ENCODE data around the gene TMEM203. TPM values are rescaled to one million over a fixed set of nuclear protein-coding genes. Genes with fewer than 3 reads are reported as not detected.
"Not testable (repeated sequence)": the region's sequence is repeated elsewhere in the genome, so short reads cannot be mapped to it uniquely, and the experiment has no call there.

TMEM203 gene
- total RNA-seq, 4 donors from 2014 or later: 29.7 to 47.3 (median 38.4) TPM

DNA sequence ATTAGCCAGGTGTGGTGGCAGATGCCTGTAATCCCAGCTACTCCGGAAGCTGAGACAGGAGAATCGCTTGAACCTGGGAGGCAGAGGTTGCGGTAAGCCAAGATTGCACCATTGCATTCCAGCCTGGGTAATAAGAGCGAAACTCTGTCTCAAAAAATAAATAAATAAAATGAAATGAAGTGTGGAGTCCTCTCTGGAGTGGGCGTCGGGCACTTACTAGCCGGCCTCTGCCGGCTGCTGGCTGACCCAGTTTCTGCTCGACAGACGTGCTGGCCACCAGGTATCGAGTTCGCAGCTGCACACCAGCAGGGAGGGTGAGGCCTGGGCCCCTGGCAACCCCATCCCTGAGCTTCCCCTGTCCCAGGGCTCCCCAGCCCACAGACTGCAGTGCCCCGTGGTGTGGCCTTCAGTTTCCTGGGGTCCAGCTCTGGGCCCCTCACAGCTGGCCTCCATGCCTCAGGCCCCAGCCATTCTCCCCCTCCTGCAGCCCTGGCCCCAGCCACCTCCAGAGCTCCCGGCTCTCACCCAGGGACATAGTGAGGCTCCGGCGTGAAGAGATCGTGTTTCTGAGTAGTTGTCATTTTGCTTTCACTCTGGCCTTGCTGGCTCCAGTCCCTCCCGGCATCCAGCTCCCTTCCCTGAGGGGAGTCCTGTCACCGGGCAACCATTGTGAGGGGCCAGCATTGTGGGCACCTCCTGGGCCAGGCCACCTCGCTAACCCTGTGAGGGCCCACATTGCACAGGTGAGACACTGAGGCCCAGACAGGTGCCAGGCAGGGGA is 41.9 kb upstream of the TMEM203 start:
- 50 to 58% methylated on average over 12 to 19 of the region's 20 CpGs for WGBS, 2 donors

DNA sequence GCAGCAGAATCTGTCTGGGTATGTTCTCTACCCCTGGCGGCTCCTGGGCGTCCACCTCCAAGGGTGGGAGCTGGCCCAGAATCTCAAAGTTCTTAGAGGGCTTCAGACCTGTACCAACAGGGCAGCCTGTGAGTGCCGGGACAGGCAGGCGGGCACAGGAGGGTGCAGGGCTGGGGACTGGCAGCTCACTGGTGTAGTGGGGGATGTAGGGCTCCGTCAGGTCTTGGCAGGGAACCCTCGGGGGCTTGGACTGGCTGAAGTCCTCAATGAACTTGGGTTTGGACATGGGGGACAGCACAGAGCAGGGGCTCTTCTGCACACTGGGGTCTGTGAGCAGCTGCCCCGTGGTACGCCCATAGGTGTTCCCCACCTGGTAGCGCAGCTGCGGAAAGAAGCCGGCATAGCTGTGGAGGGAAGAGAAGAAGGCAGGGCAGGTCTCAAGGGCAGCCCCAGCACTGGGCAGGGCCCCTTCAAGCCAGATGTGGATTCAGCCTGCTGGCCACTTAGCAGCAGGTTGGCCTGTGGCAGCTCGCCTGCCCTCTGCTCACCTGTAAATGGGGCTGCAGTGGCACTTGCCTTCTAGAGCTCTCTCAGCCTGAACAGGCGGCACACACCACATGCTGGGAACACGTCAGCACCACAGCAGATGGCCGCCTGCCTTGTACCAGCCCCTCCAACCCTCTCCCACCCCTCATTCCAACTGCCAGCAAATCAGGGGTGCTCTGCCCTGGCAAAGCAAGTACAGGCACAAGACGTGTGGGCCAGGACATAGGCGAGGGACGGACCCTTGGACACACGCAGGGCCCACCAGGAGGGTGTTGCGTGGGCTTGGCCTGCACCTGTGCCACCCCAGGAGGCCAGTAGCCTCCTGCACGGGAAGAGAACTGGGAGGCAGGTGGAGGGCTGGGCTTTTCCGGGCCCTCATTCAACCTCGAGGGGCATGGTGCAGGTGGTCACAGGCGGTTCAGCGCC is 40.3 kb upstream of the TMEM203 start:
- H3K27ac ChIP-seq: no peak overlapping the region
- DNase-seq: no peak
- H3K36me3 ChIP-seq: peaks cover 16 to 18% of the 10 kb centered on the region in 2 donors
- H3K4me1 ChIP-seq: peaks cover 8 to 12% of the 10 kb centered on the region in 2 donors
- no peaks in the 10 kb centered on the region for H3K9me3 ChIP-seq
- TF ChIP-seq, protein P1, sequence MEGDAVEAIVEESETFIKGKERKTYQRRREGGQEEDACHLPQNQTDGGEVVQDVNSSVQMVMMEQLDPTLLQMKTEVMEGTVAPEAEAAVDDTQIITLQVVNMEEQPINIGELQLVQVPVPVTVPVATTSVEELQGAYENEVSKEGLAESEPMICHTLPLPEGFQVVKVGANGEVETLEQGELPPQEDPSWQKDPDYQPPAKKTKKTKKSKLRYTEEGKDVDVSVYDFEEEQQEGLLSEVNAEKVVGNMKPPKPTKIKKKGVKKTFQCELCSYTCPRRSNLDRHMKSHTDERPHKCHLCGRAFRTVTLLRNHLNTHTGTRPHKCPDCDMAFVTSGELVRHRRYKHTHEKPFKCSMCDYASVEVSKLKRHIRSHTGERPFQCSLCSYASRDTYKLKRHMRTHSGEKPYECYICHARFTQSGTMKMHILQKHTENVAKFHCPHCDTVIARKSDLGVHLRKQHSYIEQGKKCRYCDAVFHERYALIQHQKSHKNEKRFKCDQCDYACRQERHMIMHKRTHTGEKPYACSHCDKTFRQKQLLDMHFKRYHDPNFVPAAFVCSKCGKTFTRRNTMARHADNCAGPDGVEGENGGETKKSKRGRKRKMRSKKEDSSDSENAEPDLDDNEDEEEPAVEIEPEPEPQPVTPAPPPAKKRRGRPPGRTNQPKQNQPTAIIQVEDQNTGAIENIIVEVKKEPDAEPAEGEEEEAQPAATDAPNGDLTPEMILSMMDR (IDR thresholded peaks at IDR 0.05): no peak
- TF ChIP-seq POLR2A (IDR thresholded peaks at IDR 0.05): no peak
- no peaks in the 10 kb centered on the region for H3K27me3 ChIP-seq
- intact Hi-C loops (cut with DNase I): no loop called here
- 89 to 93% methylated on average over 14 of the region's 25 CpGs for WGBS, 2 donors
- H3K4me3 ChIP-seq (replicated peaks in 1 of 3): no peak overlapping the region

More for the DNA sequence above, 41.9 kb upstream of the TMEM203 start:
- Histone ChIP-seq H3K9me3 (no peaks in the 10 kb centered on the region), H3K4me3 (replicated peaks in 1 of 3) (no peak overlapping the region), H3K4me1 (peaks cover 4 to 7% of the 10 kb centered on the region in 2 donors), H3K27me3 (no peaks in the 10 kb centered on the region), H3K36me3 (peaks cover 12% of the 10 kb centered on the region in 2 donors), H3K27ac (no peak overlapping the region)
- intact Hi-C loops (cut with DNase I): no loop called here
- TF ChIP-seq POLR2A (IDR thresholded peaks at IDR 0.05): no peak
- TF ChIP-seq, protein P1 (IDR thresholded peaks at IDR 0.05): no peak
- DNase-seq: peak; percentile 59 to 71

DNA sequence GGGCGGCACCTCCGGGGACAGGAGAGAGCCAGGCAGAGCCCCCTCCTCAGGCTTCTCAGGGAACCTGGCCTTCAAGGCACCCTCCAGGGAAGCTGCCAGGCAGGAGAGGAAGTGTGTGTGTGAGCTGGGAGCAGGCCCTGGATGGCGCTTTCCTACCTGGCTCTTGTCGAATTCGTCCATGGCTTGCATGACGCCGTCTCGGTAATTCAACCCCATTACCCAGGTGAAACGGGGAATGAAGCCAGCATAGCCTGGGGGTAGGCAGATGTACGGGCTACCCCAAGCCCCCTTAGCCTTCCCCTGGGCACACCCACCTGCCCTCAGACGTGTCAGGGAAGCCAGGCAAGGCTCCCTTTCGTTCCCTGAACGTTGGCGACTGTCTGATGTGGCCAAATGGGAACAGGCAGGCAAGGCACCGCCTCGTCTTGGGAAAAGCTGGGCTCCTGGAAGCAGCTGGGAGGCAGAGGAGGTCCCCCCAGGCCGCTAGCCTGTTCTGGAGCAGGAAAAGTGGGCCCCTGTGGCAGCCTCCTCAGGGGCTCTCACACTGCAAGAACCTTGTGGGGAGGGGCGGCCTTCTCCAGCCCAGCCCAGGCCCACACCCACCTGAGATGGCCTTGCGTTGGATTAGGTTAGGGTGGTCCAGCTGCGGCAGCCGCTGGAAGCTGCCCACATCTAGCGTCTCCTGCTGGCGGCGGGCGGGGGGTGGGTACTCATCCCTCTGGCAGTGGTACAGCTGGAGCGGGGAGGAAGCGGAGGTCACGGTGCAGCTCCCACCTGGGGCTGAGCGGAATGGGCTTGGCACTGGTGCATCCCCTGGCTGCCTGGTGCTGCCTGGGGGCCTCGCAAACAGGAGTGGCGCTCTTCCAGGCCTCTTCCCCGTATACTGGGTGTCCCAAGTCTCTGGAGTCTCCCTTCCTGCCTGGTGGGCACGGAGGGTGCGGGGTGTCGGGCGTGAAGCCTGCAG is 39.3 kb upstream of the TMEM203 start:
- no peak overlapping the region for H3K4me3 ChIP-seq (replicated peaks in 1 of 3)
- WGBS, 2 donors: 50 to 73% methylated on average over 12 to 25 of the region's 36 CpGs
- intact Hi-C loops (cut with DNase I): no loop called here
- no peaks in the 10 kb centered on the region for H3K9me3 ChIP-seq
- no peaks in the 10 kb centered on the region for H3K27me3 ChIP-seq
- TF ChIP-seq, protein P1 (IDR thresholded peaks at IDR 0.05): no peak
- TF ChIP-seq POLR2A (IDR thresholded peaks at IDR 0.05): no peak
- no peak overlapping the region for H3K27ac ChIP-seq
- H3K4me1 ChIP-seq: peaks cover 8 to 14% of the 10 kb centered on the region in 2 donors
- peaks cover 16 to 18% of the 10 kb centered on the region in 2 donors for H3K36me3 ChIP-seq
- DNase-seq: peak in 1 of 2 donors; percentile 27

DNA sequence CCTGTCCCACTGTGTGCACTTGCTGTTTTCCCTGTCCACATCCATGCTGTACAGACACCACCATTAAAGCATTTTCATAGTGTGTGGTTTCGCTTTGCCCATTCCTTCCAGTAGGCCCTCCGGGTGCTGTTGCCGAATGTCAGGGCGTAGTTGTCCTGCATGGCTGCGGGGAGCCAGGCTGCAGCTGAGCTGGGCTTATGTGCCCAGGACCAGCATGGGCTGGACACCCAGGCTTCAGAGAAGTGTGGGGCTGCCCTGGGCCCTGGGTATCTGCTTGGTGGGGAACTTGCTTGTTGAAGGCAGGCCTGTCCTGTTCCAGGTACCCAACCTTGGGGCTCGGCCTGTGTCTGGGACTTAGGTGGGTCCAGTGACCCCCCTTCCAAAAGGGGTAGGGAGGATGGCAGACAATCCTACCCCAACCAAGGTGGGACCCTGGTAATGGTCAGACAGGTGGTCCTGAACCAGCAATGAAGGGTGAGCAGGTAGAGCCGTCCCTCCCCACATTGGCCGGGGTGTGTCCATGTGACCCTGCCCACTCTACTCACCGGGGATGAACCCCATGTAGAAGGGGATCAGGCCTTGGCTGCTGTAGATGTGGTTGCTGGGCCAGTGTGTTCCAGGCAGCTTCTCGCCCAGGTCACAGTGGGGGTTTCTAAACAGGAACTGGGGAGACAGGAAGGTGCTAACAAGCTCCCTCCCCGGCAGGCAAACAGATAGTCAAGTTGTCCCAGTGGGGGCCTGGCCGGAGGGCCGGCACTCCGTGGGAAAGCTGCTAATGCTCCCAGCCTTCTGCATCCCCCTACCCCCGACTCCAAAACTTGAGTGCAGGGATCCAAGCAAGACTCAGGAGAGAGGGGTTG is 38.4 kb upstream of the TMEM203 start:
- Histone ChIP-seq H3K9me3 (no peaks in the 10 kb centered on the region), H3K4me3 (replicated peaks in 1 of 3) (no peak overlapping the region), H3K4me1 (peaks cover 8 to 23% of the 10 kb centered on the region in 2 donors), H3K27me3 (no peaks in the 10 kb centered on the region), H3K27ac (no peak overlapping the region), H3K36me3 (peaks cover 16 to 18% of the 10 kb centered on the region in 2 donors)
- no peak for DNase-seq
- 74 to 82% methylated on average over 13 to 14 of the region's 15 CpGs for WGBS, 2 donors
- TF ChIP-seq, protein P1 (IDR thresholded peaks at IDR 0.05): no peak
- no peak for TF ChIP-seq POLR2A (IDR thresholded peaks at IDR 0.05)
- intact Hi-C loops (cut with DNase I): no loop called here

DNA sequence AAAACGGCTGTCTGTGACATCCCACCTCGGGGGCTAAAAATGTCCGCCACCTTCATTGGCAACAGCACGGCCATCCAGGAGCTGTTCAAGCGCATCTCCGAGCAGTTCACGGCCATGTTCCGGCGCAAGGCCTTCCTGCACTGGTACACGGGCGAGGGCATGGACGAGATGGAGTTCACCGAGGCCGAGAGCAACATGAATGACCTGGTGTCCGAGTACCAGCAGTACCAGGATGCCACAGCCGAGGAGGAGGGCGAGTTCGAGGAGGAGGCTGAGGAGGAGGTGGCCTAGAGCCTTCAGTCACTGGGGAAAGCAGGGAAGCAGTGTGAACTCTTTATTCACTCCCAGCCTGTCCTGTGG is 37.8 kb upstream of the TMEM203 start:
- WGBS, 2 donors: 93 to 96% methylated on average over 18 of the region's 18 CpGs
- peaks cover 8 to 29% of the 10 kb centered on the region in 2 donors for H3K4me1 ChIP-seq
- DNase-seq; intact Hi-C loops (cut with DNase I); H3K9me3 ChIP-seq; H3K27ac ChIP-seq; H3K27me3 ChIP-seq; H3K4me3 ChIP-seq (replicated peaks in 1 of 3): not testable (repeated sequence)
- peaks cover 16 to 18% of the 10 kb centered on the region in 2 donors for H3K36me3 ChIP-seq

Data from thyroid gland (tissue), 4 donors.